GM12891 (cell line): ENCODE results near the gene SESTD1.

Experiments used
- DNase-seq: peaks from one replicate; pipeline ENCODE4 v3.0.0; 2011; ENCODE audit warnings: low spot score; ENCODE audit not compliant: insufficient read length
- FAIRE-seq: peaks from 2 replicates; lab custom pipeline; 2011; peaks lifted over from hg19 to GRCh38; lab: Jason Lieb, UNC
- PAX5 ChIP-seq: IDR thresholded peaks from 2 replicates; pipeline ENCODE4 v1.6.1; 2011; ENCODE audit warnings: low read length, moderate library complexity, mild to moderate bottlenecking; ENCODE audit not compliant: insufficient read depth, severe bottlenecking
- POLR2A ChIP-seq: IDR thresholded peaks from 2 replicates; pipeline ENCODE4 v1.6.1; 2011; ENCODE audit warnings: low read depth, low read length, control low read depth
- POLR2AphosphoS5 ChIP-seq: IDR thresholded peaks from 2 replicates; pipeline ENCODE4 v1.6.1; 2011; ENCODE audit warnings: low read depth, low read length, control low read depth
- POU2F2 ChIP-seq: IDR thresholded peaks from 2 replicates; pipeline ENCODE4 v1.6.1; 2011; ENCODE audit warnings: low read depth, mild to moderate bottlenecking, control low read depth, low read length, moderate library complexity
- SPI1 ChIP-seq: IDR thresholded peaks from 2 replicates; pipeline ENCODE4 v1.6.1; 2011; ENCODE audit warnings: low read depth, low read length, control low read depth
- TAF1 ChIP-seq: IDR thresholded peaks from 2 replicates; pipeline ENCODE4 v1.6.1; 2011; ENCODE audit warnings: low read depth, low read length, control low read depth

Gene SESTD1

DNA sequence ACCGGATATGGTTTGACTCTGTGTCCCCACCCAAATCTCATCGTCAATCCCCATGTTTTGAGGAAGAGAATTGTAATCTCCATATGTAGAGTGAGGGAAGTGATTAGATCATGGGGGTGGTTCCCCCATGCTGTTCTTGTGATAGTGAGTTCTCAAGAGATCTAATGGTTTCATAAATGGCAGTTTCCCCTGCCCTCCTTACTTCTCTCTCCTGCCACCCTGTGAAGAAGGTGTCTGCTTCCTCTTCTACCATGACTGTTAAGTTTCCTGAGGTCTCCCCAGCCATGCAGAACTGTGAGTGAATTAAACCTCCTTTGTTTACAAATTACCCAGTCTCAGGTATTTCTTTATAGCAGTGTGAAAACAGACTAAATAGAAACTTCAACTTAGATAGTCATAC lies 69.5 kb downstream of the SESTD1 start:
- FAIRE-seq (no peak), DNase-seq (no peak)
- TF ChIP-seq POU2F2 (no peak), PAX5 (no peak), POLR2A (no peak), TAF1 (no peak), POLR2AphosphoS5 (no peak), SPI1 (no peak)

DNA sequence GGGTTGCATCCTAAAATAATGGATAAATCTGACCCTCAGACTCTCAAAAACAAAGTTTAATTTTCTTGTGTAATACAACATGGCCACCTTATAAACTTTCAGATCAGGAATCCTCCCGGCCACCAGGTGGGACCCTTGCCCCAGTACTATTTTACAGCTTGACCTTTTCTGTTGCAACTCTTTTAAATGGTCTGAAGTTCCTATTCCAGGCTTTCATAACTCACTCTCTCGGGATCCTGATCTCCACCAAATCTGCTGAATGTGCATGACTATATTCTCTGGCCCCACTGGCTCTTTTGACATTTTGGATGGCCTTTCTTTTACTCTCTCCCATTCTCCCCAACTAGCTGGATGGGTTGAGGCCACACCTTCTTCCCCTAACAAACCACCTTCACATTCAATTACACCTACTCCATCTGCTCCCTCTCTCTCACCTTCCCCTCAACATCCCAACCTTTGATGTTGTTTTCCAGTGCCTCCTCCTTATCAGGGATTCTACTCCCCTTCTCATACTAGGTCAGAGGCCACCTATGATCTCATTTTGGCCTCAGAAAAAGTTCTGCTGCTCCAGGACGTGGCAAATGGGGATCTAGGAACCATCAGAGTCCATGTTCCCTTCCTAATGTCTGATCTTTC lies 70.8 kb downstream of the SESTD1 start:
- DNase-seq, result no peak
- FAIRE-seq, result no peak
- no peak for TF ChIP-seq SPI1
- TF ChIP-seq POLR2AphosphoS5, result no peak
- no peak for TF ChIP-seq POU2F2
- no peak for TF ChIP-seq POLR2A
- no peak for TF ChIP-seq PAX5
- TF ChIP-seq TAF1, result no peak

DNA sequence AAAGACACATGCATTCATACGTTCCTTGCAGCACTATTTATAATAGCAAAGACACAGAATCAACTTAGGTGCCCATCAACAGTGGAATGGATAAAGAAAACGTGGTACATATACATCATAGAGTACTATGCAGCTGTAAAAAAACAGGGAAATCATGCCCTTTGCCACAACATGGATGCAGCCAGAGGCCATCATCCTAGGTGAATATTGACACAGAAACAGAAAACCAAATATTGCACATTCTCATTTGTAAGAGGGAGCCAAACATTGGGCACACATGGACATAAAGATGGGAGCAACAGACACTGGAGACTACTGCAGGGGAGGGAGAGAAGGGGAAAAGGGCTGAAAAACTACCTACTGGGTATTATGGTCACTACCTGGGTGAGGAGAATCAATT lies 73.5 kb downstream of the SESTD1 start:
- FAIRE-seq (no peak), DNase-seq (no peak)
- TF ChIP-seq POLR2A (no peak), POLR2AphosphoS5 (no peak)

DNA sequence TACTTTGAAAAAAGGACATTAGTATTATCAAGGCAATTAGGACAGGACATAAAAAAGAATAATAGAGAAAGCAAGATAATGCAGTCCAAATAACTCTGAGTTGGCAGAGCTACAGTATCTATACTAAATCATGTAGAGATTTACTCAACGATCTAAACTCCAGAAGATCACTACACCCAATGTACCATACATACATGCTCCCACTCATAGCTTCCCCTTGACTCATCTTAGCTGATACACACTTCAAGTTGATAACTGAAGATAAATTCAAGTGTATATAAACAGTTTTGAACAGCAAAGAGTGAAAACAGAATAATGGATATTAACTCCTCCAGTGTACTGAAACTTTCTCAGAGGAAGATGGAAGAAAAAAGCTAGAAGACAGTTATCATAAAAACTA lies 78.5 kb downstream of the SESTD1 start:
- FAIRE-seq, result no peak
- TF ChIP-seq TAF1, result no peak
- TF ChIP-seq POU2F2, result no peak
- TF ChIP-seq PAX5, result no peak
- no peak for TF ChIP-seq SPI1
- no peak for TF ChIP-seq POLR2A
- no peak for TF ChIP-seq POLR2AphosphoS5
- no peak for DNase-seq

DNA sequence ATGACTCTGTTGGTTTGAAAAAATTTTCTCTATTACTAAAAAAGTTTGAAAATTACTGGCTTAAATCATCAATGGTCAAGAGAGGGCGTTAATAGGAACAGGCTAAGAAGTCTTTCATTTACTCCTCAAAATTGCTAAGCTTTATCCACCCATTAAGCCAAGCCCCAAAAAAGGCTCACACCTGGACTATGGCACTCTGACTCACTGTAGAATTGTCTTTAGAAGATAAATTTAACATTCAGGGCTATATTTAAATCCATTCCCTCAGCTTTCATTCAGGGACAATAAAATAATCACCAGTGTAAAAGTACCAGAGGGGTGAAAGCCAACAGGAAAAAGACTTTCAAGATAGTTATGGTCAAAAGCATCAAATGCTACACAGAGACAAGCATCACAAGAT lies 80.0 kb downstream of the SESTD1 start:
- FAIRE-seq (no peak), DNase-seq (no peak)
- TF ChIP-seq POLR2AphosphoS5 (no peak), TAF1 (no peak)

DNA sequence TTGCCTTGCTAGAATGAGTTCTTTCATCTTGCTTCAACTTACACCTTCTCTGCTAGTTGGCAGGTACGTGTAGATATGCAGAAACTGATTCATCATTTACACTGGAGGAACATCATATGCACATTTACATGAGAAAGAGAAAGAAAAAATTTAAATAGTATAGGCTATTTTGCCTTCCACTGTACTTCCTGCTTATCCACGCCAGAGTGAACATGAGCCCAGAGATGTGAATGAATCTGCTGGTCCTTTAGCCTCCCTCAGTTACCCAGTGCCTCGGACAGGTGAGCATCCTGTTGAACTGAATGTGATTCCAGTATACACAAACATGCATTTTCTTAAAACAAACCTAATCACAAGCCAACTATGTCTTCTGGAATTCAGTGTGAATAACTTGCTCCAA lies 83.6 kb downstream of the SESTD1 start:
- TF ChIP-seq POLR2A (no peak), TAF1 (no peak), POU2F2 (no peak), SPI1 (no peak), PAX5 (no peak), POLR2AphosphoS5 (no peak)
- DNase-seq, result no peak
- peak; percentile 80 for FAIRE-seq

DNA sequence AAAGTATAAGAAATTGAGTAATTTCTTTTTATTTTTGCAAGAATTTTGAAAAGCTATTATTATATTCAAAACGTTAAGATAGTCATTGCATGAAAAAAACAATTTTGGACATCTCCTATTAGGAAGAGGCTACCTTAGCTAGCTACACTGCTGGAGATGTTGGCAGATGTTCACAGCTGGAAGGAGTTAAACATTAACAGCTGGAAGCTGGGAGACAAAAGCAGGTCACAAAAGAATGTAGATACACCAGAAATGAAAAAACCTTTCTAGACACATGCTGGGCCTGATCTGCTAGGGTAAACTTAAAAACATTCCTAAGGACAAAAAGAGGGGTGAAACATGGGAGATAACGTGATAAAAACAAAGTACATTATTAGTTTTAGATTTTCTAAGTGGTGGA lies 84.4 kb downstream of the SESTD1 start:
- TF ChIP-seq POLR2A (no peak), TAF1 (no peak), SPI1 (no peak), POU2F2 (no peak), PAX5 (no peak), POLR2AphosphoS5 (no peak)
- DNase-seq (no peak), FAIRE-seq (no peak)

DNA sequence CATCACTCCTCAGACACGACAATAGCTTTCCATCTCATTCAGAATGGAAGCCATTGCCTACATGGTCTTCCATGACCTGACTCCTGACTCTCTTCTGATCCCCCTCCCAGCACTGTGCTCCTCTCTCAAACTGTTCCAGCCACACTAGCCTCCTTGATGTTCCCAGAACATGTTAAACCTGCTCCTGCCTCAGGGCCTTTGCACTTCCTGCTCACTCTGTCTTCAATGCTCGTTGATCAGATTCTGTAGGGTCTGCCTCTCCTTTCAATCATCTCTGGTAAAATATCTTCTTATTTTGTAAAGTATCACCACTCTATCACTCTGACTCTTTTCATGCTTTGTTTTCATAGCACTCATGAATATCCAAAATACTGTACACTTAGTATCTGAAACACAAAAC lies 84.9 kb downstream of the SESTD1 start:
- TF ChIP-seq POLR2AphosphoS5 (no peak), POLR2A (no peak), TAF1 (no peak), SPI1 (no peak), PAX5 (no peak), POU2F2 (no peak)
- DNase-seq, result no peak

DNA sequence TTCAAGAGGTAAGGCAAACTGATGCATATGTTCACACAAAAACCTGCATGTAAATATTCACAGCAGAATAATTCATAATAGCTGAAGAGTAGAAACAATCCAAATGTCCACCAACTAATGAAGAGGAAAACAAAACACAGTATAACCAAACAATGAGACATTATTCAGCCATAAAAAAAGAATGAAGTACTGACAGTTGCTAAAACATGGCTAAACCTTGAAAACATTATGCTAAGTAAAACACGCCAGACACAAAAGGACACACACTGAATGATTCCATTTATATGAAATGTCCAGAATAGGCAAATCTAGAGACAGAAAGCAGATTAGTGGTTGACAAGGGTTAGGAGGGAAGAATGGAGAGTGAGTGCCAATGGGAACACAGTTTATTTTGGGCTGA lies 86.9 kb downstream of the SESTD1 start:
- TF ChIP-seq POU2F2 (no peak), POLR2A (no peak), PAX5 (no peak), POLR2AphosphoS5 (no peak), TAF1 (no peak)
- no peak for DNase-seq
- no peak for FAIRE-seq

More for the DNA sequence above, 84.9 kb downstream of the SESTD1 start:
- no peak for FAIRE-seq

DNA sequence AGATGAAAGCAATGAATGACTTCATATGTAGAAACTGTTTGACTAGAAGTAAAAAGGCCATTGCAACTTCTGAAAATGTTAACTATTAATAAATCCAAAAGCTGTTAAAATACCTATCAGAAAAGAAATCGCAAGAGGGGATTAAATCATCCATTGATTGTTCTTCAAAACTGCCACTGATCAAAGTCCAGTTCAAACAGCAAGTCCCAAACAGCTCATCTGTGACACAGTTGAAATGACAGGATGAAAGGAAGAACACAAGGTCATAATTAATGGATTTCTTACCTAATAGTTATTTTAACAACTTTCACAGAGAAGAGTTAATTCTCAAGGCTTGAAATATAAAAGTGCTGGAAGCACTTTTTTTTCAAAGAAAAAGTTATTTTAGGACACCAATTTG lies 90.4 kb downstream of the SESTD1 start:
- FAIRE-seq (no peak), DNase-seq (no peak)
- TF ChIP-seq PAX5, result no peak
- no peak for TF ChIP-seq POLR2A
- TF ChIP-seq POU2F2, result no peak
- no peak for TF ChIP-seq POLR2AphosphoS5
- TF ChIP-seq SPI1, result no peak
- no peak for TF ChIP-seq TAF1
